GM12878 (cell line): Measurements from ENCODE around the gene ALOX12B.

Experiments used
- ATF3 ChIP-seq: IDR thresholded peaks from 2 replicates; pipeline ENCODE4 v1.6.1; 2011; ENCODE audit warnings: low read depth, mild to moderate bottlenecking, low read length, moderate library complexity, borderline replicate concordance; ENCODE audit errors: extremely low read depth
- BACH1 ChIP-seq: fragments of 450-650 bp; IDR thresholded peaks from 2 replicates; pipeline ENCODE4 v1.6.1; 2017; ENCODE audit warnings: mild to moderate bottlenecking, borderline replicate concordance
- CTCF ChIP-seq, 3 experiments: IDR thresholded peaks in 2 of 3; conservative IDR thresholded peaks in 1 of 3; 2 replicates each; pipeline ENCODE4 v1.5.1; 2011; ENCODE audit warnings: low read depth in 3 of 3, low read length in 3 of 3, mild to moderate bottlenecking in 3 of 3, control low read depth in 2 of 3, moderate library complexity in 2 of 3, inconsistent platforms in 1 of 3, mixed read lengths in 1 of 3; ENCODE audit not compliant: control insufficient read depth in 2 of 3, insufficient read depth in 1 of 3; ENCODE audit errors: extremely low read depth in 1 of 3
- EZH2 ChIP-seq: IDR thresholded peaks from 2 replicates; pipeline ENCODE4 v1.6.1; 2012; ENCODE audit warnings: low read depth, mild to moderate bottlenecking, control low read depth, inconsistent platforms, low read length, borderline replicate concordance; ENCODE audit not compliant: control insufficient read depth
- NBN ChIP-seq: fragments of 450-650 bp; IDR thresholded peaks from 2 replicates; pipeline ENCODE4 v1.6.1; 2016
- POLR2AphosphoS5 ChIP-seq: IDR thresholded peaks from 2 replicates; pipeline ENCODE4 v1.6.1; 2011; ENCODE audit warnings: mild to moderate bottlenecking, low read length, inconsistent platforms
- SMC3 ChIP-seq: IDR thresholded peaks from 2 replicates; pipeline ENCODE4 v1.6.1; 2011; ENCODE audit warnings: low read length, improper control_type of control experiment, borderline replicate concordance
- ZNF274 ChIP-seq: IDR thresholded peaks from one replicate; pipeline ENCODE4 v1.8.0; 2011; ENCODE audit not compliant: insufficient read length, insufficient read depth

- no peak for TF ChIP-seq CTCF (IDR thresholded peaks at IDR 0.05 in 2 of 3, conservative IDR thresholded peaks at IDR 0.05 in 1 of 3; ENCODE audit: control insufficient read depth in 2 of 3, extremely low read depth in 1 of 3, insufficient read depth in 1 of 3, low read depth in 3 of 3, low read length in 3 of 3)
- no peak for TF ChIP-seq POLR2AphosphoS5
- no peak for TF ChIP-seq ATF3
- no peak for TF ChIP-seq SMC3
- no peak for TF ChIP-seq ZNF274
- no peak for TF ChIP-seq EZH2
- no peak for TF ChIP-seq NBN
- TF ChIP-seq BACH1: no peak
Measured at GRCh38 chr17:8133399-8133798, 45.9 kb upstream of the ALOX12B start.
